Right lung (tissue), 5 donors: ENCODE measurements around the gene SLIT3. TPM values are rescaled to one million over a fixed set of nuclear protein-coding genes. Genes with fewer than 3 reads are reported as not detected.

Source experiments
- DNase-seq, 2 donors: peaks; one replicate each; pipeline ENCODE4 v3.0.0-alpha.2; 2013
- polyA plus RNA-seq, 5 donors: library from polyadenylated mRNA; unstranded; fragments of 120-200 nt; gene quantifications; one replicate each; pipeline versions ENCODE4 v1.2.1 to v1.2.3, GENCODE V29; 2013; ENCODE audit warnings: inconsistent platforms in 1 of 5, low replicate concordance in 1 of 5; ENCODE audit not compliant: insufficient read length in 5 of 5, insufficient read depth in 1 of 5

SLIT3 gene
- polyA plus RNA-seq, 5 donors = 29.5 to 51.0 (median 42.9) TPM

DNA sequence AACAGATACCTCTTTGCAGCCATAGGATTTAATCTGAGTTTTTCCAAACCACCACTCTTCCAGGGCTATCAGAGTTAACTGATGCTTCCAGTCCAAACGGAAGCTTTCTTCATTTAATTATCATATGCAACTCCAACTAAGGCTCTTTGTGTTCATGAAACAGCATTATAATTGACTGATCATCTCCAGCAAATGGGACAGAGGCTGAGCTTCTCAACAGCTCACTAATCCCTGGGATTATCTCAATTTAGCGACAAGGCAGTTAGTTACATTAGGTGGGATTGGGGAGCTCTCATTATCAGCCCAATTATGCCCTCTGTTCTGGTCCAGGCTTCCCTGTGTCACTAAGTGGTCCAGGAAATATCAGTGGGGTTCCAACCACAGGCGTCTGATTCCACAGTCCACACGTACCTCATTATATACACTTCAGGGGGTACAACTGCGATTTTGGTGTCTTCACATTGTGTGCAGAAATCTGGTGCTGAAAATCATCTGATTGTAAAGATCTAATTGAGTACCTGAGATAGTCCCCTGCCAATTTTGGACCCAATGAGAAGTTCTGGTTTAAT, 408.2 kb downstream of the SLIT3 start:
- DNase-seq = no peak

DNA sequence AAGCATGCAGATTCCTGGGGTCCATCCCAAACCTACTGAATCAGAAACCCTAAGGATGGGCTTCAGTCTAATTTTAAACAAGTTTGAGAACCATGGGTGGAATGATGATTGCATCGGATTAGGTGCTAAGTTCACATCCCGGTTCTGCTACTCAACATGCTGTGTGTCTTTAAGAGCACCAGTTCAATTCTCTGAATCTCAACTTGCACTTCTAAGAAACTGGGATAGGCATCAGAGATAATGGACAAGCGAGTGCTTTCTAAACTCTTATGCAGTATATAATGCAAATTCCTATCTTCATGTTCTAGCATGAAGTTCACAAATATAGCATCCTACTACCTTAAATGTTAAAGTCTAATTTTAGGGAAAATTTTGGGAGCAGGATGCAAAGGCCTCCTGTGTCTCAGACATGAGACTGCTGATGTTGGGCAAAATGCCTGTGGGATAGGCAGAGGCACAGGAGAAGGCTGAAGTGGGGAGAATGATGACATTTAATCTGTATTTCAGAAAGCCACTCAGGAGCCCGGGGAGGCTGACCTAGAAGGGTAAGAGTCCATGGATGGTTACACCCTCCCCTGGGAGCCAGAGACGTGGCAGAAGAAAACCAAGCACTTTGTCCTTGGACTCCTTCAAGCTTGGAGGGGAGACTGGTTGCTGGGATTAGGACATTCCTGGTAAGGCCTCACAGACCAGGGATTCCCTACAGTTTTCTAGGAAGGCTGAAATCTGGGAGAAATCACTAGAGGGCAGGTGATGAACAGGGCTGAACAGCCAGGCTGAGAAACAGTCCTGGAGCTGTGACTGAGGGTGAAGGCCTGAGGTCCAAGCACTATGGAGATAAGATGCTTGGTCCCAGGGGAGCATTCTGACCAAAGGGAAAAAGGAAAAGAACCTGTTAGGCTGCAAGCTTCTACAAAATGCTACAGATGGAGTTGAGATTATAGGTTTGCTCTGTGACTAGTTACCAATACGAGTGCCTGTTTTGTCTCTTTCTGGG, 409.8 kb downstream of the SLIT3 start:
- no peak for DNase-seq

DNA sequence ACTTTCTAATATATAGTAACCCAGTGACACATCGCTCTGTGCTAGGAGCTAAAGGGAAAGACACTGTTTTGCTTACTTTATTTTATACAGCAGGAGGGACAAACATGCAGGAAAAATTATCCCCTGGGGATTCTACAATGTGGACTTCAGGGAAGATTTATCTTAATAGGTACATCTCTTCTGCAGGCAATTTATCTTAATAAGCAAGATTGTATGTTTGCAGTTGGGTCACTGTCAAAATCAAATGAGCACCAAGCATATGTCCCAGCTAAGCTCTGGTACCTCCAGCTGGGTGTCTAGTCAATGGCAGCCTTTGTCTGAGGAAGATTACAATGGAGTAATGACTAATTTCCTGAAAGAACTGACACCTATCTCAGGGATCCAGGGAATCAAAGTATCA, 411.9 kb downstream of the SLIT3 start:
- no peak for DNase-seq

DNA sequence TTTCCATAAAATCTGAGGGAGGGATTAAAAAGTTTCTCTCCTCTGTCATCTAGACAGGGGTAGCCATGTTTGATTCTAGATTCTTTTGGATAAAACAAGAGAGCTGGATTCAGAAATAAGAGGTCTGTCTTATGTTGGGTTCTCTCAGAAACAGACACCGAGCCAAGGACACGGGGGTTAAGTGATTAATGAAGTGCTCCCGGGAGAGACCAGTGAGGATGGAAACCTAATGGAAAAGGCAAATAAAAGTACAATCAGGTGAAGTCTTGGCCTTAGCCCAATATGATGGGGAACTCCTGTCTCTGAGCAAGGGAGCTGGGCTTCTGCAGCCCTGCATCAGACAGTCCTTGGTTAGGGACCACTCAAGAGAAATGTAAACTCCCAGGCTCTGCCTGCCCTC, 413.0 kb downstream of the SLIT3 start:
- no peak for DNase-seq

DNA sequence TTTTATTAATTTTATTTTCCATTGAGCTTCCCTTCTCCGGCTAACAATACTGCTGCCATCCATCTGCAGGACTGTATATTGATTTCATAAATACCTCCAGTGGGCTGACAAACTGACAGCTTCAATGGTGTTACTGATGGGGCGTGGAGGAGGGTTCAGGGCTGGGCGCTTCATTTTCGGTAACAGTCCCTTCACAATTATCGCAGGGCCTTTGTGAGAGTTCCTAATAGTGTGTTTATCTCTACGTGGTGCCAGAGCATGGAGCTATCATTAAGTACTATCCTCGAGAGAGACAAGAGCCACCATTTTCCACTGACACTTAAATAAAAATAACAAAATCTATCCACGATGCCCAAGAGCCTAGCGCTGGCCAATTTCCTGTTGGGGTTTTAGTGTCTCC, 414.8 kb downstream of the SLIT3 start:
- DNase-seq = no peak

DNA sequence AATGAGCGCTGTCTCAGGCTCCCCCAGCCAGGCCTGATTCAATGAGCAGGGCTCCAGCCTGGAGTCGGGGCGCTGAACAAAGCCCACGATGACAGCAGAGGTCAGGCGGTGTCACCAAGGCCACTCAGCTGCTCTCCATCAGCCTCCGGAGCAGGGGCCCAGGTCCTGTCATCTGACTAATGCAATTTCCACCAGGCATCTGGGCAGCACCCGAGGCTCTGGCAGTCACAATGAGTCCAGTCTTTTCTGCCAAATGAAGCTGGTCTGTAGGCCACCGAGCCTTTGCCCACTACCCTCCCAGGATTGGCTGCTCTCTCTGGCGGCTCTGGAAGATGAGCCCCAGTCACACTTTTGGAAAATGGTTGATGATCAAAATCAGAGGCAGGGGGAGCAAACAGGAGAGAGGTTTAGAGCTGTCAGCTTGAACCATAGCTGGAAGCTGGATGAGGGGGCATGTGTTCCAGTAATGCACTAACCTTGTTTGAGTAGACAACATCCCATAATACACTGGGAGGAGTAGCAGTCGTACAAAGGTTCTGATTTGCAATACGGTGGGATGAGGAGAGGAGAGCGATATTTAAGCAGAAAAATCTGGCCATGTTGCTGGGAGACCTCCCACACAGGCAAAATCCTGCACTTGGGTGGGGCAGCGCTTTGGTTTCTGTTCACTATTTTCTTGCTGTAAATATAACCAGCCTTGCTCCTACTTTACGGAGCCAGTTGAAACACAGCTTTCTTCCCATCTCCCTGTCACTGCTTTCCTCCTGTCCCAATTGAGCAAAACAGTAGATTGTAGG, 415.4 kb downstream of the SLIT3 start:
- DNase-seq = no peak

DNA sequence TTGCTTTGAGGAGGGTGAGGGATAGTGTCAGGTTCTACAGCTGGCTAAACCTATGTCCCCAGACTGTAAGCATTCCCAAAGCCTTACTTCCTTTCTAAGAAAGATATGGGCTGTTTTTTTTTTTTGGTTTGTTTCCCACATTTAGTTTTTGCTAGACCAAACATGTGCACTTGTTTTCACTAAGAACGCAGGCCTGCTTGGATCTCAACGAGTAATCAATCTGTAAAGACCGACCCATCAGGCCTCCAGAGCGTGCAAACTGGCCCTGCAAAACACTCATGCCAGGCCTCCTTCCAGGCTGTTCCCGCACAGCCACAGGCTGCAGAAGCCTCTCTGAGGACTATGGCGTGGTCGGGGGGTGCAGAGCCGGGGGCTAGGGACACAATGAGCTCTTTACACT, 416.9 kb downstream of the SLIT3 start:
- DNase-seq = no peak

DNA sequence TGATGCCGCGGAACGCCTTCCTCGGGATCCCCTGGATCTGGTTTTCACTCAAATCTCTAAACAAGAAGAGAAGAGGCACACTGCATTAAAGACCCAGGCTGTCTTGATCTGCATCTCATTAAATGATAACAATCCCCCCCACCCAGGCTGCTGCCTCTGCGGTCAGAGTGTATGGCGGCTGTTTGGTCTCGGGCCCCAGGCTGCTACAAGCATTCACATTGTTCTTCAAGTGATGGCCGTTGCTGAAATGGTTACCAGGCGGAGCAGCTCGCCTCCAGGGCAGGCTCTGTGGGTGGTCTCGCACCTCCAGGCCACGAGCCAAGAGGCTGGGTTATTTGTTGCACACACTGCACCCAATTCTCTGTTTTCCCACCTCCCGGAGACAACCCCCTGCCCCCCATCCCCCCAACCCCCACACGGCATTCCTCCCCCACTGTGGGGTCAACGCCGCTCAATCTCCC, 417.6 kb downstream of the SLIT3 start:
- no peak for DNase-seq

DNA sequence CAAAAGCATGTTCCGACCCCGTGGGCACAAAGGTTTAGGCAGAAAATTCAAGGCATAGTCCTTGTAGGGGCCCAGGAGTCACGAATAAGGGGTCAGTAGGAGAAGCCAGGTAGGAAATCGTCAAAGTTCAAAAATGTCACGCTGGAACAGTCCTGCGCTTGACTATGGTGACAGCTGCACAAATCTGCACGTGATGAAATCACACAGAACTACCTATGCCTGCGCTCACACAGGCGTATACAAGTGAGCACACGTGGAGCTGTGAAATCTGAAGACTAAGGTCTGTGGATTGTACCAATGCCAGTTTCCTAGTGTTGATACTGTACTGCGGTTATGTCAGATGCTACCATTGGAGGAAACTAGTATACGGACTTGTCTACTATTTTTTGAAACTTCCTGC, 418.7 kb downstream of the SLIT3 start:
- no peak for DNase-seq

DNA sequence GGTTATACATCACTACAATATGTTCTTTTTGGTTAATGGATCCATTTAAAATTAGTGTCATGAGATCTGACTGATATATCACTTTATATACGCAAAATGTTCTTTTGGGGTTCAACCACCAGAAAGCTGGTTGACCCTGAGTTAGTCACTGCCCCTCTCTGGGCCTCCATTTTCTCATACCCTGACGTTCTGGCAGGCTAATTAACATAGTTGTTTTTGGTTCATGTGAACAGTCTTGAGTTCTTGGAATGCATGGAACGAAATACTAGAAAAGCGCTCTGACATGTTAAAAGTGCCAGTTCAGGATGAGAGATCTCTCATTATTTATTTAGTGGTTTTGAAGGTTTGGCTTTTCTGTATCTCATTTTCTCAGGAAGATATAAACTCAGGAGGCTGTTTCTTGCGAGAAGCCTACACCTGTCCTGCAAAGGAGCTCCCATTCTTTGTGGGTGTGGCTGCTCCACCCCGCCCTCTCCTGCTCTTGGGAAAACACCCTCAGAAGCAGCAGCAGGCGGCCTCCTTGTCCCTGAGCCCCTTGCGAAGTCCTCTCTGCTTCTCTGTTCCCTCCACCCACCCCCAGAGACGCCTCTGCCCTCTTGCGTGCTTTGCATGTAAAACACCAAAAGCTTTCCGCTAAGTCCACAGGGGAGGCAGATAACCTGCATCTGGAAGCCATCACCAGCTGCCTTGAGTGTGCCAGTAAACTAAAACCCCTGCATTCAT, 419.4 kb downstream of the SLIT3 start:
- no peak for DNase-seq

DNA sequence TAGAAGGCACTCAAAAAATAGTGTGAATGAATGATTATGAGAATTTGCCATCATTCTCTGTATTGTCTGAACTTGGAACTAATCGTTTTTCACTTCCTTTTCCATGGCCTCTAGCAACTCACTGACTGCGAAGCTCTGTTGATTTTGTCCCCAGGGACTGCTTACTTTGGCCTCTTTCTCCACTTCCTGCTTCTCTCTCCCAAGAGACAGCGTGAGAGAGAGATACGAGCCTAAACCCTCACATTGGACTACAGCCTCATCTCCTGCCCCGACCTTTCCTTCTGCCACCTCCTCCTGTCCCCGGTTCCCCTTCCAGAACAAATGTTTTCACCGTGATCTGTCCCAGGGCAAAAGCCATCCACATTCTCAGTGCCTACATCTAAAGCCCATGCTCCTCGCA, 421.0 kb downstream of the SLIT3 start:
- DNase-seq = no peak

DNA sequence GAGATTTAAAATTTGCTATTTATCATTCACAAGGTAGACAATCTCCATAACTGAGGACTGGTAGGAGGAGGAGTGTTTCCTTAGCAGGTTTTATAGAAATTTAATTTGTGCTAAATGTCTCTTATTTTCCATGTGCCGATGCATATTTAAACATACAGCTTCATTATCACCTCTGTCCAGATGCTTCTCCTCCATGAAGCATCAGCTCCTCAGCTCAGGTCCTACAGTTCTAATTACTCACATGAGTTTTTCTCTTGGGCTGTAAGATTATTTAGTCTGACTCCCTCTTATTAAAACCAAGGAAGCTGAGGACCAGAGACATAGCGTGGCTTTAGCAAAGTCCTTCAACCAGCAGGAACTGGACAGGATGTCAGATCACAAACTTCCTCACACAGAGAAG, 421.6 kb downstream of the SLIT3 start:
- no peak for DNase-seq

DNA sequence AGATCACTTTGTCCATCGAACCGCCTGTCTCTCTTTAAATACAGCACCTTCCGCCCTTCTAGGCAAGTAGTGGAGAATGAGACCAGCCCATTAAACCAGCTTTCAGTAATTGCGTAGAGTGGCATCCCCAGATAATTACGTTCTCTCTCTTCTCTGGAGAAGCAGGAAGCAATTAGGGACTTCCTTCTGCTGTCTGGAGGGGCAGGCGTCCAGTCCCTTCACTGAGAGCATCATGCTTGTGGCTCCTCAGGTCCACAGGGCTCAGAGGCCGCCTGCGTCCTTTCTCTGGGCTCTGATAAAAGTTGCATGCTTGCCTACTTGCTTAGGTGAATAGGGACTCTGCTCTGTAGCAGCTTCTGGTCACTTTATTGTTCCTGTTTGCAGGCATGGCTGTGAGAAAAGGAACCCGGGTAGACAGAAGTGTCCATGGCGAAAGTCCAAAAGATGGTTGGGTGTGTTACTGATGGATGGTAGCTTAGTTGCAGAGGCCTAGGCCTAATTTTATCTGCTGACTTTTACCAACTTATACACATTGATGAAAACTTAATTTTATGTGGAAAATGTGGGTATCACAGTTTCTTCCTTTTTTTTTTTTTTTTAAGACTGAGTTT, 422.7 kb downstream of the SLIT3 start:
- no peak for DNase-seq

DNA sequence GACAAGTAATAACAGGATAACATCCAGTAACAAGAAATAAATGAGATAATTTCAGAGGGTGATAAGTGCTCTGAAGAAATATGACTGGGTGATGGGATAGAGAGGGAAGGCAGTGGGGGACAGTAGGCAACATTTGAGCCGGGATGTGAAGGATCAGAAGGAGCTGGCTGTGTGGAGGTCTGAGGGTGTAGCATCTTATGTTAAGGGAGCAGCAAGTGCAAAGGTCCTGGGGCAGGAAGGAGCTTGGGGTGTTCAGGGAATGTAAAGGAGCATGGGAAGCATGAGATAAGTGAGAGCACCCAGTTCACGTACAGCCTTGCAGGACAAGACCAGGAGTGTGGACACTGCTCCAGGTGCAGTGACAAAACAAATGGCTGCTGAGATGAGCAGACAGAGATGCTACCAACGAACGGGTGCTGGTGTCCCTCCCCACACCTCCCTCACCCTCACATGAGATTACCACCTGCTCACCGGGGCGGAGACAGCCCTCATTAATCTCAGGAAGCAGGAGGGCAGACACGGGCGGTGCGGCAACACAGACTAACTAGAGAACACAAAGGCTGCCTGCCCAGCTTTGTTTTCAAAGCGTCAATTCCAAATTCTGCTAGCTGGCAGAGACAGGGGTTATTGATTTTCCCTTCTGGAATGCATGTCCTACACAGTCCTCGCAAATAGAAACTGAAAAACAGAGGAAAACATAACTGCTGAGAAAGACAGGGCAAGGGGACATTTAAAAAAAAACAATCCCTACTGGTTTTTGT, 423.6 kb downstream of the SLIT3 start:
- no peak for DNase-seq

DNA sequence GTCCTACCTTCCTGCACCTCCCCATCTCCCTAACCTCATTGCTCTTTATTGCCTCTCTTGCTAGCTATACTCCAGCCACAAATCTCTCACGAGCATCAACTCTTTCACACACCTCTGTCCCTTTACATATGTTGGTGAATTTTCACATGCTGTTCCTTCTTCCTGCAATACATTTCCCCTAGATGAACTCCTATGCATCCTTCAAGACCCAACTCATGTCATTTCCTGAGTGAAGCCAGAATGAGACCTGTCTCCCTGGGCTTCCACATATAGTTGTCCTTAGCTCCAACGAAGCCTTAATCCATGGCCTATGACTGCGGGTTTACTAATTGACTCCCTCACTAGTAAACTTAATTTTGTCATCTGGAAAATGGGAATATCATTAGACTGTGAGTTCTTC, 424.5 kb downstream of the SLIT3 start:
- no peak for DNase-seq

DNA sequence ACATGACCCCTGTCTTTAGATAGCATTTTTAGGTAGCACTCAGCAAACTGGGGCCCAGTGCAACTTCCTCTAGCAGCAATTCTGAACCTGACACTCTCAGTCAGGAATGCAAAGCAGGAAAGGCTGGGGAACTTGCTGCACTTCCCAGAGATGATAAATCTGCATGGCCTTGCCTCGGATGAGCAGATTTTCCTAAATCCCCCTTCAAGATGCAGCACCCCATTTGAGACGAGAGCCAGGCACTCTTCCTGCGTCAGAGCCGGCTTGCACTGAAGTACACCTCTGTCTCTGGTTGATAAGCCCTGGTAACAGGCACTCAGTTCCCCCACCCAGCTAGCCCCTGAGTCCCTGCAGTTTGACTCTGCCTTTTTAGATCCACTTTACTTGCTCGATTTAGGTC, 425.1 kb downstream of the SLIT3 start:
- DNase-seq = no peak

DNA sequence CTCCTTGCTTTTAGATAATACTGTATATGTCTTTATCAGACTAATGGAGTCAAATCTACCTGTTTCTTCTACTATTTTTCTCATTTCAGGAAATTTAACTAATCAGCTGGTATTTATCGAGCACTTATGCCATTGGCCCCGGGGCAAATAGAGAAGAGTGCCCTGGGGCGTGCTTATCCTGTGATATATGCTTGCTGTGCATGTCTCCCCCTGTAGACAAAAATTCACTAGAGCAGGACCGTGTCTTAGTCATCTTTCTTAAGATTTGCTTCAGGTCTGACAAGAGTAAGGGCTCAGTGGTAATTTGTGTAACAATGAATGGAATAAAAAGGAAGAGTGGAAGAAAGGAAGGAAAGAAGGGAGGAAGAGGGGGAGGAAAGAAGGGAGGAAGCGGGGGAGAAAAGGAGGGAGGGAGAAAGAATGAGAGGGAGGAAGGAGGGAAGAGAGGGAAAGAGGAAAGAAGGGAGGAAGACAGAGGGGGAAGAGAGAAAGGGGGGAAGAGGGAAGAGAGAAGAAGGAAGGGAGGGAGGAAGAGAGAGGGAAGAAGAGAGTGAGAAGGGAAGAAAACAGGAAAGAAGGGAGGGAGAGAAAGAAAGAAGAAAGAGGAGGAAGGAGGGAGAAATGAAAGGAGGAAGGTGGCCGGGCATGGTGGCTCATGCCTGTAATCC, 426.1 kb downstream of the SLIT3 start:
- no peak for DNase-seq

DNA sequence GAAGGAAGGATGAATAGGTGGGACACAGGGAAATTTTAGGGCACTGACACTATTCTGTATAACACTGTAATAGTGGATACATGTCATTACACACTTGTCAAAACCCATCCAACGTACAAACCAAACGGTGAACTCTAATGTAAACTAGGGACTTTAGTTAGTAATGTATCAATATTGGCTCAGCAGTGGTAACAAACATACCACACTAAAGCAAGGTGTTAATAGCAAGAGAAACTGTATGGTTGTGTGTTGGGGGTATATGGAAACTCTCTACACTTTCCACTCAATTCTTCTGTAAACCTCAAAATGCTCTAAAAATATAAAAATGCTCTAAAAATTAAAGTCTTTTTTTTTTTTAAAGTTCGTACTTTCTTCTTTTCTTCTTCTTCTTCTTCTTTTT, 428.7 kb downstream of the SLIT3 start:
- DNase-seq = no peak

DNA sequence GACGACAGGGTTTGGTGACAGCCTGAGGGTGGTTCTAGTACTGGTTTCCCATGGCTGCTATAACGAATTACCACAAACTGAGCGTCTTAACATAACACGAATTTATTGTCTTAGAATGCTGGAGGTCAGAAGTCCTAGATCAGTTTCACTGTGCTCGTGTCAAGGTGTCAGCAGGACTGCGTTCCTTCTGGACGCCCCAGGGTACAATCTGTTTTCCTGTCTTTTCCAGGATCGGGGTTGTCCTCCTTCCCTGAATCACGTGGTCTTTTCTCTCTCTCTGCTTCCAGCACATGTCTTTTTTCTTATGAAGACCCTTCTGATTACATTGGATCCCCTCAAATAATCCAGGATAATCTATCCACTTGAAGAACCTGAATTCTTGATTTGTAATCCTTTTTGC, 430.0 kb downstream of the SLIT3 start:
- DNase-seq = no peak

DNA sequence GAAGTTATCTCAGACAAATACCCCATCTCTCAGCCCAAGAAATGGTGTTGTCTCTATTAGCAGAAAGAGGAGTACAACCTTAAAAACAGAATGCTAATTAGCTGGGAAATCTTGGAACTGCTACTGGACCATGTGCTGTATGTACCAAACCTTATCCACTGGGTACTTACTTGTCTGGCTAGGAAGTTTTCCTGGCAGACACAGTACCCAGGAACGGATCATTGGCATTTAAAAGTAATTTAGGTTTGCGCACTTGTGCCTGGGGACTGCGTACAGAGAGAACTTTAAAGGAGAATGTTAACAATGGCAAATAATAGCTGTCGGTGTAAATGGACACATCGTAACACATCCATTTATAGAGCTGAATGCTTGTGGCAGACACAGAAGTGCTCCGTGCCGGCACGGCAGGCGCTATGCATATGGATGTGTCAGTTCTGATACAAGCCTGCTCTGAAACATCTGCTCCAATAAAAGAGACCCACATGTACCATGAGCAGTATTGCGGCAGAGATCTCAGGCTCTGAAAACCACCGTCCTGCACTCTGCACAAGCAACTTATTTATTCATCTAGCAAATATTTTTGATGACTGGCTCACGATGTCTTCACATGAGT, 431.2 kb downstream of the SLIT3 start:
- no peak for DNase-seq
